Measurements from ENCODE around the gene ZFYVE9. TPM values are rescaled to one million over a fixed set of nuclear protein-coding genes. Genes with fewer than 3 reads are reported as not detected.

The ZFYVE9 gene
- total and polyA plus RNA-seq, 2 of the 4 experiments (the other 2 are of a cell fraction): 8.3 to 28.7 TPM

- no peak overlapping the region for H3K9ac ChIP-seq (ENCODE audit: low read depth, low read length)
- no peak for TF ChIP-seq CTCF (conservative IDR thresholded peaks at IDR 0.05; ENCODE audit: low read depth, low read length)
- no peak for TF ChIP-seq SMC3 (IDR thresholded peaks at IDR 0.05; ENCODE audit: low read depth, low read length)
- TF ChIP-seq FOS (IDR thresholded peaks at IDR 0.05; ENCODE audit: low read depth, low read length): no peak
- TF ChIP-seq MXI1 (IDR thresholded peaks at IDR 0.05; ENCODE audit: borderline replicate concordance, low read depth, low read length): no peak
- no peak for TF ChIP-seq BHLHE40 (IDR thresholded peaks at IDR 0.05; ENCODE audit: low read depth, low read length)
- no peak for TF ChIP-seq NFE2L2 (IDR thresholded peaks at IDR 0.05; ENCODE audit: low read depth, low read length)
- TF ChIP-seq MAZ (IDR thresholded peaks at IDR 0.05; ENCODE audit: borderline replicate concordance, low read depth, low read length): no peak
- no peak for TF ChIP-seq CEBPB (IDR thresholded peaks at IDR 0.05; ENCODE audit: low read depth, low read length)
- TF ChIP-seq, protein P1, sequence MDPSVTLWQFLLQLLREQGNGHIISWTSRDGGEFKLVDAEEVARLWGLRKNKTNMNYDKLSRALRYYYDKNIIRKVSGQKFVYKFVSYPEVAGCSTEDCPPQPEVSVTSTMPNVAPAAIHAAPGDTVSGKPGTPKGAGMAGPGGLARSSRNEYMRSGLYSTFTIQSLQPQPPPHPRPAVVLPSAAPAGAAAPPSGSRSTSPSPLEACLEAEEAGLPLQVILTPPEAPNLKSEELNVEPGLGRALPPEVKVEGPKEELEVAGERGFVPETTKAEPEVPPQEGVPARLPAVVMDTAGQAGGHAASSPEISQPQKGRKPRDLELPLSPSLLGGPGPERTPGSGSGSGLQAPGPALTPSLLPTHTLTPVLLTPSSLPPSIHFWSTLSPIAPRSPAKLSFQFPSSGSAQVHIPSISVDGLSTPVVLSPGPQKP (IDR thresholded peaks at IDR 0.05; ENCODE audit: borderline replicate concordance, low read depth, low read length): no peak
- no peak for TF ChIP-seq RFX5 (IDR thresholded peaks at IDR 0.05; ENCODE audit: low read depth, low read length)
- TF ChIP-seq POLR2A (IDR thresholded peaks at IDR 0.05; ENCODE audit: low read depth, low read length): no peak
- no peak for TF ChIP-seq MAFK (IDR thresholded peaks at IDR 0.05; ENCODE audit: low read depth, low read length)
- no peak for TF ChIP-seq RAD21 (IDR thresholded peaks at IDR 0.05; ENCODE audit: low read length)
- TF ChIP-seq USF2 (IDR thresholded peaks at IDR 0.05; ENCODE audit: low read depth, low read length): no peak
- TF ChIP-seq RCOR1 (IDR thresholded peaks at IDR 0.05; ENCODE audit: insufficient replicate concordance, low read length): no peak
- H2BK20ac ChIP-seq (ENCODE audit: low read depth, low read length): no peak overlapping the region
- no peak overlapping the region for H2AK9ac ChIP-seq (replicated peaks; ENCODE audit: low read depth, low read length, poor library complexity)
- peaks cover 39 to 65% of the 10 kb centered on the region in 2 experiments for H3K79me1 ChIP-seq (ENCODE audit: low read depth in 1 of 2, low read length in 2 of 2)
- no peak for ATAC-seq (ENCODE audit: low read depth)
- H3K4me2 ChIP-seq (ENCODE audit: low read depth, low read length): no peak overlapping the region
- no peak overlapping the region for H2BK5ac ChIP-seq (ENCODE audit: low read depth, low read length, poor library complexity, severe bottlenecking)
- no peak overlapping the region for H3K14ac ChIP-seq (replicated peaks; ENCODE audit: low read depth, low read length)
- CTCF ChIA-PET: interaction anchor here (0.8 kb wide), 2 partner anchors 13 to 186 kb away, joined by 3 read pairs; no protein-coding TSS in a partner anchor
- POLR2A ChIA-PET (ENCODE audit: unreplicated experiment): interaction anchor here (0.6 kb wide), 1 partner anchor 860 kb away, joined by 10 read pairs; no protein-coding TSS in a partner anchor
- no peak overlapping the region for H4K5ac ChIP-seq (ENCODE audit: low read depth, low read length)
- no peak overlapping the region for H2AK5ac ChIP-seq (ENCODE audit: low read depth, low read length)
- 80% methylated on average over 2 of the region's 2 CpGs; no CpG with 5 or more reads in 1 of the 2 experiments for WGBS, 2 experiments (ENCODE audit: extremely low coverage in 2 of 2, insufficient read length in 1 of 2)
- no peaks in the 10 kb centered on the region for H3K27me3 ChIP-seq (ENCODE audit: control insufficient read depth, insufficient read depth, low read length)
- H4K8ac ChIP-seq (ENCODE audit: low read depth in 2 of 2, low read length in 2 of 2): no peak overlapping the region
- no peak for DNase-seq
- no peak overlapping the region for H3K56ac ChIP-seq (ENCODE audit: extremely low read depth, insufficient read depth, low read length)
- H3K4me1 ChIP-seq (ENCODE audit: control insufficient read depth, insufficient read depth, low read length): peaks cover 3% of the 10 kb centered on the region
- in situ Hi-C loops (cut with MboI; ENCODE audit: low sequenced_read_pairs): no loop called here
- H2AFZ ChIP-seq (replicated peaks; ENCODE audit: low read length, poor library complexity): no peak overlapping the region
- BruUV-seq (replicated peaks): no TSS peak
- H3K4ac ChIP-seq (ENCODE audit: low read depth, low read length): no peak overlapping the region
- no peak overlapping the region for H2BK15ac ChIP-seq (ENCODE audit: low read depth, low read length)
- H3K4me3 ChIP-seq (ENCODE audit: insufficient read depth, low read depth, low read length): no peak overlapping the region
- 0 out of 2 replicates have a peak, but pooled peaks cover 6% of the 10 kb centered on the region for H3K9me1 ChIP-seq (ENCODE audit: insufficient read depth, low read length)
- no peak overlapping the region for H3K27ac ChIP-seq (ENCODE audit: insufficient read depth, low read length)
- no peak overlapping the region for H3K23ac ChIP-seq (ENCODE audit: low read depth, low read length)
- intact Hi-C loops (cut with micrococcal nuclease): no loop called here
- H3K36me3 ChIP-seq (ENCODE audit: control insufficient read depth, insufficient read depth, low read length): no peaks in the 10 kb centered on the region
- H4K91ac ChIP-seq (ENCODE audit: insufficient read depth, low read depth, low read length): no peak overlapping the region
- H2BK120ac ChIP-seq (ENCODE audit: low read depth, low read length): no peak overlapping the region
- H3K9me3 ChIP-seq (ENCODE audit: control insufficient read depth, insufficient read depth, low read length): no peaks in the 10 kb centered on the region
- peaks cover 10% of the 10 kb centered on the region for H4K20me1 ChIP-seq (ENCODE audit: insufficient read depth, low read length)
- H3K18ac ChIP-seq (ENCODE audit: low read depth, low read length): no peak overlapping the region
- dilution Hi-C loops (cut with HindIII; ENCODE audit: low sequenced_read_pairs, unreplicated experiment): no loop called here
These were observed 10.7 kb downstream of the ZFYVE9 start for GRCh38 chr1:52152572-52152971.

All from IMR-90 (cell line).